ENCODE measurements around the gene ZBTB44.
"Not testable (repeated sequence)": the region's sequence is repeated elsewhere in the genome, so short reads cannot be mapped to it uniquely, and the experiment has no call there.

Gene ZBTB44, protein sequence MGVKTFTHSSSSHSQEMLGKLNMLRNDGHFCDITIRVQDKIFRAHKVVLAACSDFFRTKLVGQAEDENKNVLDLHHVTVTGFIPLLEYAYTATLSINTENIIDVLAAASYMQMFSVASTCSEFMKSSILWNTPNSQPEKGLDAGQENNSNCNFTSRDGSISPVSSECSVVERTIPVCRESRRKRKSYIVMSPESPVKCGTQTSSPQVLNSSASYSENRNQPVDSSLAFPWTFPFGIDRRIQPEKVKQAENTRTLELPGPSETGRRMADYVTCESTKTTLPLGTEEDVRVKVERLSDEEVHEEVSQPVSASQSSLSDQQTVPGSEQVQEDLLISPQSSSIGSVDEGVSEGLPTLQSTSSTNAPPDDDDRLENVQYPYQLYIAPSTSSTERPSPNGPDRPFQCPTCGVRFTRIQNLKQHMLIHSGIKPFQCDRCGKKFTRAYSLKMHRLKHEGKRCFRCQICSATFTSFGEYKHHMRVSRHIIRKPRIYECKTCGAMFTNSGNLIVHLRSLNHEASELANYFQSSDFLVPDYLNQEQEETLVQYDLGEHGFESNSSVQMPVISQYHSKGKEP

DNA sequence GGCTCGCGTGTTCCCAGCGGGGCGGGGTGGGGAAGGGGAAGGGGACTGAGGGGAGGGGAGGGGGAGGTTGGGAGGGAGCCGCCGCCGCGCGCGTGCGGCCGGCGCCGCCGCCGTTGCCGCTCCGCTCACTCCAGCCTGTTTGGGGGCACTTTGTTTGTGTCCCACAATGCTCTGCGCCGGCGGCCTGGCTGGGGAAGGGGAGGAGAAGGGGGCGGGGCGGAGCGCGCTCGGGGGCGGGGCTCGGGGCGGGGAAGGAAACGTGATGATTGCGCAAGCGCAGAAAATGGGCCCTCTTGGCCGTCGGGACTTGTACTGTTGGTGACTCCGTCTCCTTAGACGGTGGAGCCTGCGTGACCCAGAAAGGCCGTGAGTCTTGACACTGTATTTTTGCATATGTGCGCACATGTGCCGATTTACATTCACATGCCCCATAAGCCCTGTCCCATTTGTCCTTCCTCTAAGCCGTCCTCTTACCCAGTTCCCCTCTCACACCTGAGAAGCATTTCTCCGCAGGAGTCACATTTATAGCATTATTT lies at the start of gene ZBTB44:
Gene ZBTB44, minus strand, starts transcription at position 168 of the 536 bp plus-strand sequence. CDS start 53,044 bp downstream, outside the sequence.
- Mint-ChIP-seq H3K36me3 (ENCODE audit: low read depth) (no peaks in the 10 kb centered on the region), H3K4me1 (ENCODE audit: low read depth) (peaks cover 25% of the 10 kb centered on the region), H3K27me3 (peaks cover 11% of the 10 kb centered on the region), H3K9me3 (no peaks in the 10 kb centered on the region), H3K4me3 (peak within 1 kb of the TSS; percentile 83), H3K27ac (peak within 1 kb of the TSS; percentile 84)
- intact Hi-C loops (cut with micrococcal nuclease), result loop anchor here (1.0 to 10.0 kb wide), 4 partner anchors 7 to 602 kb away; partner anchors contain the start of genes NFRKB and SNX19

DNA sequence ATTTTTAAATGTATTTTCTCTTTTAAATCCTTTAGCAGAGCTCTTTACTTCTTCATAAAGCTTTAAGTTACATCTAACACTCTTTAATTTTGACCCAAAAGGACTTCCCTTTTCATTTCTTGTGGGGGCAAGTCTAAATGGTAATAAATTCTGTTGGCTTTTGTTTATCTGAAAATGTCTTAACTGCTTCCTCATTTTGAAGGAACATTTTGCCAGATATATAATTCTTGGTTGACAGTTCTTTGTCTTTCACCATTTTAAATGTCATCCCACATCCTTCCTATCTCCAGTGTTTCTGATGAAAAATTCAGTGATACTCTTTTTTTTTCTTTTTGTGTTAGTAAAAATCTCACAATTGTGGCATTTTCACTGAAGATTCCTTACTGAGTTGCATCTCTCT lies 44.7 kb upstream of the ZBTB44 start:
- H3K27me3 Mint-ChIP-seq, result peaks cover 1% of the 10 kb centered on the region
- no peaks in the 10 kb centered on the region for H3K36me3 Mint-ChIP-seq (ENCODE audit: low read depth)

DNA sequence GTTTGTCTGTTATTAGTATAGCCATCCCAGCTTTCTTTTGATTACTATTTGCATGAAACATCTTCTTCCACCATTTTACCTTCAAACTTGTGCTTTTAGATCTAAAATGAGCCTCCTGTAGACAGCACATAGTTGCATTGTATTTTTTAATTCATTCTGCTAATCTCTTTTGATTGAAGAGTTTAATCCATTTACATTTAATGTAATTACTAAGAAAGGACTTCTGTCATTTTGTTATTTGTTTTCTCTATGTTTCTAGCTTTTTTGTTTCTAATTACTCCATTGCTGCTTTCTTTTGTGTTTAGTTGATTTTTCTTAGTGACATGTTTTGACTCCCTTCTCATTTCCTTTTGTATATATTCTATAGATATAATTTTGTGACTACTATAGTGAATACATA lies 43.7 kb upstream of the ZBTB44 start:
- no peak overlapping the region for H3K4me3 Mint-ChIP-seq
- H3K27ac Mint-ChIP-seq, result no peak overlapping the region
- no peaks in the 10 kb centered on the region for H3K4me1 Mint-ChIP-seq (ENCODE audit: low read depth)
- intact Hi-C loops (cut with micrococcal nuclease), result no loop called here
- peaks cover 1% of the 10 kb centered on the region for H3K27me3 Mint-ChIP-seq
- peaks cover 46% of the 10 kb centered on the region for H3K9me3 Mint-ChIP-seq
- no peaks in the 10 kb centered on the region for H3K36me3 Mint-ChIP-seq (ENCODE audit: low read depth)

More for the DNA sequence above, 44.7 kb upstream of the ZBTB44 start:
- Mint-ChIP-seq H3K4me1 (ENCODE audit: low read depth) (no peaks in the 10 kb centered on the region), H3K27ac (no peak overlapping the region), H3K4me3 (no peak overlapping the region), H3K9me3 (peaks cover 37% of the 10 kb centered on the region)
- intact Hi-C loops (cut with micrococcal nuclease), result no loop called here

DNA sequence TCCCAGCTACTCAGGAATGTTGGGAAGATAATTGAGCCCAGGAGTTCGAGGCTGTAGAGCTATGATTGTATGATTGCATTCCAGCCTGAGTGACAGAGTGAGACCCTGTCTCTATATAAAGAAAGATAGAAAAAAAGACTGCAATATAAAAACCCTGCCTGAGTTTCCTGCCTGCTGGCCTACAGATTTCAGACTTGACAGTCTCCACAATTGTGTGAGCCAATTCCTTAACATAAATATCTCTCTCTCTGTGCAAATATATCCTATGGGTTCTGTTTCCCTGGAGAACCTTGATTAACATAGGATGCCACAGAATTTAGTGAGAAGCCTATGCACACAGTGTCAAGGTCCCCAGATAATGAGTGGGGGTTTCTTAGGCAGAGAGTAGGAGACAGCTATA lies 32.5 kb upstream of the ZBTB44 start:
- Mint-ChIP-seq H3K9me3 (no peaks in the 10 kb centered on the region), H3K36me3 (ENCODE audit: low read depth) (no peaks in the 10 kb centered on the region), H3K4me1 (ENCODE audit: low read depth) (no peaks in the 10 kb centered on the region), H3K27ac (no peak overlapping the region), H3K4me3 (no peak overlapping the region), H3K27me3 (no peaks in the 10 kb centered on the region)
- intact Hi-C loops (cut with micrococcal nuclease), result no loop called here

DNA sequence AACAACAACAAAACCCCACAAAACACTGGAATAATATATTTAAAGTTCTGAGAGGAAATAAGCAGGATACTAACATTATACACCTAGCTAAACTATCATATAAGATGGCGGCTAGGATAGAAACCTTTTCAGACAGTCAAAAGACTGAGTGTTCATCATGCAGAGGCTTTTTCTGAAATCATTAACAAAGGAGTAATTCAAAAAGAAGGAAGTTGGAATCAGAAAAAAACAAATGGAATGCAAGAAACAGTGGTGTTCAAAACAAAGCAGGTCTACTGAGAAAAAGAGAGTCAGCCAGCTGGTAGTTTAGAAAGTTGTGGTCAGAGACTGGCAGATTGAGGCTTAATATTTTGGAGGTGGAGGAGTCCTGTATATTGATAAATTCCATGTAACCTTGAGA lies 30.1 kb upstream of the ZBTB44 start:
- Mint-ChIP-seq H3K27ac (no peak overlapping the region), H3K27me3 (no peaks in the 10 kb centered on the region), H3K4me1 (ENCODE audit: low read depth) (no peaks in the 10 kb centered on the region), H3K36me3 (ENCODE audit: low read depth) (no peaks in the 10 kb centered on the region), H3K4me3 (no peak overlapping the region), H3K9me3 (peaks cover 17% of the 10 kb centered on the region)
- intact Hi-C loops (cut with micrococcal nuclease), result no loop called here

DNA sequence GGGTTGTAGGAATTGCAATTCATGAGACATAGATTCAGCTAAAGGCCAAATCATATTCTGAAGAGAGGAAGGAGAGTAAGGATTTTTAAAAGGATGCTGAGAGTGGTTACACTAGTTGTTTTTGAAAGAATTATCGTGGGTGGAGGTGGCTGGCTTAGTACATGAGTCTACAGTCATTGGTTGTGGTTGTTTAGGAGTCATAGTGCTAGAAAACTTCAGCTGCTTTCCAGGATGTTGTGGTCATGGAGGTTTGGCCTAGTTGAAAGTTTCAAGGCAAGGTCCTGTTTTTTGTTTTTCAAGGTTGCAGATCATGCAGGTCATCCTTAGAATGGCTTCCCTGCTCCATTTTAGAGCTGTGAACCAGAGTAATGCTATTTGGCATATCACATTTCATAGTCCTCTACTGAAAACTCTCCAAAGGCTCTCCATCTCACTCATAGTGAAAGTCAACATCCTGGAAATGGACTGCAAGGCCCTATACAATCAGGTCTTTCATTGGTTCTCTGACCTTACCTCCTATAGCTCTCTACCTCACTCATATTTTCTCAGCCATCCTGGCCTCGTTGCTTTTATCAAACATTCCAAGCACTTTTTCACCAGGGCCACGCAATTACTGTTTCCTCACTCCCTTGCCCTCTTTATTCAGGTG lies 26.1 kb upstream of the ZBTB44 start:
- H3K27me3 Mint-ChIP-seq, result peaks cover 2% of the 10 kb centered on the region
- peaks cover 25% of the 10 kb centered on the region for H3K9me3 Mint-ChIP-seq
- H3K27ac Mint-ChIP-seq, result no peak overlapping the region
- intact Hi-C loops (cut with micrococcal nuclease), result no loop called here
- H3K4me3 Mint-ChIP-seq, result no peak overlapping the region
- H3K4me1 Mint-ChIP-seq (ENCODE audit: low read depth), result no peaks in the 10 kb centered on the region
- no peaks in the 10 kb centered on the region for H3K36me3 Mint-ChIP-seq (ENCODE audit: low read depth)

DNA sequence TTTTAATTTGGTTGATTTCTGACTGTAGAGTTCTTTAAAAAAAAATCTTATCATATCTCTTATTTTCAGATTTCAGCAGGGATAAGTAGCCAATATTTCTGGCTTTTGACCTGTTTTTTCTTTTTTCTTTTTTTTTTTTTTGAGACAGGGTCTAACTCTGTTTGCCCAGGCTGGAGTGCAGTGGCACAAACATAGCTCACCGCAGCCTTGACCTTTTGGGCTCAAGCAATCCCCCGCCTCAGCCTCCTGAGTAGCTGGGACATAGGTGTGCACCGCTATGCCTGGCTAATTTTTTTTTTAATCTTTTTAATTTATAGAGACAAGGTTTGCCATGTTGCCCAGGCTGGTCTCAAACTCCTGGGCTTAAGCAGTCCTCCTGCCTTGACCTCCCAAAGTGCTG lies 23.9 kb upstream of the ZBTB44 start:
- H3K9me3 Mint-ChIP-seq, result peaks cover 25% of the 10 kb centered on the region
- H3K27me3 Mint-ChIP-seq, result peaks cover 2% of the 10 kb centered on the region
- no peaks in the 10 kb centered on the region for H3K4me1 Mint-ChIP-seq (ENCODE audit: low read depth)
- no peak overlapping the region for H3K4me3 Mint-ChIP-seq
- no peak overlapping the region for H3K27ac Mint-ChIP-seq
- no peaks in the 10 kb centered on the region for H3K36me3 Mint-ChIP-seq (ENCODE audit: low read depth)
- intact Hi-C loops (cut with micrococcal nuclease), result no loop called here

DNA sequence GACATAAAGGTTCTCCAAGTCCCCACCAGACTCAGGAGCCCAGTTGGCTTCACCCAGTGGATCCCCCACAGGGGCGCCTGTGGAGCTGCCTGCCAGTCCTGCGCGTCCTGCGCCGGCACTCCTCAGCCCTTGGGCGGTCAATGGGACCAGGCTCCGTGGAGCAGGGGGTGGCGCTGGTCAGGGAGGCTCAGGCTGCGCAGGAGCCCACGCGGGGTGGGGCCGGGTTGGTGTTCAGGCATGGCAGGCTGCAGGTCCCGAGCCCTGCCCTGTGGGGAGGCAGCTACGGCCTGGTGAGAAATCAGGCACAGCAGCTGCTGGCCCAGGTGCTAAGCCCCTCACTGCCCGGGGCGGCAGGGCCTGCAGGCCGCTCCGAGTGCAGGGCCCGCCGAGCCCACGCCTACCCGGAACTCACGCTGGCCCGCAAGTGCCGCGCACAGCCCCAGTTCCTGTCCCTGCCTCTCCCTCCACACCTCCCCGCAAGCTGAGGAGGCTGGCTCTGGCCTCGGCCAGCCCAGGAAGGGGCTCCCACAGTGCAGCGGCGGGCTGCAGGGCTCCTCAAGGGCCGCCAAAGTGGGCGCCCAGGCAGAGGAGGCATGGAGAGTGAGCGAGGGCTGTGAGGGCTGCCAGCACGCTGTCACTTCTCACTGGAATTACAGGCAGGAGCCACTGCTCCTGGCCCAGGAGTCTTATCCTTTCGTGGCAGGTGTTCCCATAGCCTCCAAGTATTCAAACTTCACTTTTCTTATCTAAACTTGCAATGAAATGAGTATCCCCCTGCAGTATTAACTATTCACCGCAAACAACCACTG lies 22.8 kb upstream of the ZBTB44 start:
- Mint-ChIP-seq H3K27ac (no peak overlapping the region), H3K27me3 (peaks cover 2% of the 10 kb centered on the region), H3K4me1 (ENCODE audit: low read depth) (no peaks in the 10 kb centered on the region), H3K9me3 (peaks cover 25% of the 10 kb centered on the region), H3K4me3 (no peak overlapping the region), H3K36me3 (ENCODE audit: low read depth) (no peaks in the 10 kb centered on the region)
- intact Hi-C loops (cut with micrococcal nuclease), result no loop called here

DNA sequence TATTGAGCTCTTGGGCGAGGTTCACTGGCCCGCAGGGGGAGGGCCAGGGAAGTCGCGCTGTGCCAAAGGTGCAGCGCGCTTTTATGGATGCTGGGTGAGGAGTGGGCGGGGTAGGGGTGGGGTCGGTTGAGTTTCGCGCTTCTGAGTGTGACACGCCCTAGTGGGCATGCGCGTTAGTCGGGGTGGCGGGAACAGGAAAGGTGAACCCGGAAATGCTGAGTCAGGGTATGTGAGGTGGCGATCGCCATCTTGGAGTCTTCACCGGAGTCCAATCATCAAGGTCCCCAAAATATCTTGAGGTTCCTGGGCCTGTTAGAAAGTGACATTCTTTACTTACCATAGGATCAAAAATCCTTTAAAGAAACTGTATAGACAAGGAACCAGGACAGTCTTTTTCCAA lies 16.7 kb upstream of the ZBTB44 start:
- H3K27ac Mint-ChIP-seq; H3K36me3 Mint-ChIP-seq (ENCODE audit: low read depth); H3K9me3 Mint-ChIP-seq; H3K4me1 Mint-ChIP-seq (ENCODE audit: low read depth); intact Hi-C loops (cut with micrococcal nuclease); H3K4me3 Mint-ChIP-seq; H3K27me3 Mint-ChIP-seq: not testable (repeated sequence)

DNA sequence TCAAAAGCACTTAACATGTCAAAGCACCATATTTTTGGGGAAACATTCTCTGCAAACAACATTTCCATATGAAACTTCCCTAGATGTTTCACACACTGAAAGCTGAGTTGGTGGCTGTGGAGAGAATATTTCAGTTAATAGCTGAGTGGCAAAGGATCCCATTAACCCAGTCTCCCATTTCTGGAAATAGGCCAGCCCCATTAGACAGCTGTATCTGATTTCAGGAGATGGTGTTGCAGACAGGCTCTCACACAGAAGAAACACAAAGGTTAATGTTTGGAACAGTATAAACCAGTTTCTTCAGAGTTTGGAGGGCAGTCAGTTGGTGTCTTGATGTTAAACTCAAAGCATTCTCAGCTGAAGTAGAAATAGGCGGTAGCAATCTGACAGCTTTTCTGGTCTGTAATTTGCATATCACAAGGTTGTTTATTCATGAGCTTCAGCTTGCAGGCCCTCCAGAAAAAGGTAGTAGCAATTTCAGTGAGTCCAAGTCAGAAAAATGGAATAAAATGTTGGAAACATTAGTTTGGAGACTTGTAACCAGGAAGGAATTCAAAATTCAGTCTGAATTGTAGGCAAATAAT lies 15.5 kb upstream of the ZBTB44 start:
- peaks cover 5% of the 10 kb centered on the region for H3K4me1 Mint-ChIP-seq (ENCODE audit: low read depth)
- H3K27me3 Mint-ChIP-seq, result no peaks in the 10 kb centered on the region
- no peak overlapping the region for H3K27ac Mint-ChIP-seq
- intact Hi-C loops (cut with micrococcal nuclease), result no loop called here
- no peak overlapping the region for H3K4me3 Mint-ChIP-seq
- no peaks in the 10 kb centered on the region for H3K36me3 Mint-ChIP-seq (ENCODE audit: low read depth)
- H3K9me3 Mint-ChIP-seq, result peaks cover 5% of the 10 kb centered on the region

DNA sequence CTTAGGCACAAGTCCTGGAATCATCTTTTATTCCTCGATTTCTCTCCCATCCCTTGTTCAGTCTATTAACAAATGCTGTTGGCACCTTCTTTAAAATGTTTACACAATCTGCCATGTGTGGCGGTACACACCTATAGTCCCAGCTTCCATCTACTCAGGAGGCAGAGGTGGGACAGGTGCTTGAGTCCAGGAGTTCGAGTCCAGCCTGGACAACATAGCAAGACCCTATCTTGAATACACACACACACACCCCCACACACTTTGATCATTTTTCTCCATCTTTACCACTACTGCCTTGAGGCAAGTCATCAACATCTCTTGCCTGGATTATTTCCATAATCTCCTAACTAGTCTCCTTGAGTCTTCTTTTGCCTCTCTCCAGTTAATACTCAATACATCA lies 13.7 kb upstream of the ZBTB44 start:
- peaks cover 5% of the 10 kb centered on the region for H3K4me1 Mint-ChIP-seq (ENCODE audit: low read depth)

DNA sequence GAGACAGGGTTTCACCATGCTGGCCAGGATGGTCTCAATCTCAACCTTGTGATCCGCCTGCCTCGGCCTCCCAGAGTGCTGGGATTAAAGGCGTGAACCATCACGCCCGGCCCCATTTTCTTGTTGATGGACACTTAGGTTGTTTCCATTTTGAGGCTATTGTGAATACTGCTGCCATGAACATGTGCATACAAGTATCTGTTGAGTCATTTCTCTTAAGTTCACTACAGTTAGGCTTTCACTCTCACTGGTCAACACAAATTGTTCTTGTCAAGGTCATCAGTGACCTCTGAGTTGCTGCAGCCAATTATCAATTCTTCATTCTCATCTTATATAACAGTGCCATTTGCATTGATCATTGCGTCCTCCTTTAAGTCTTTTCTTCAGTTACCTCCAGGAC lies 13.0 kb upstream of the ZBTB44 start:
- no peak overlapping the region for H3K27ac Mint-ChIP-seq
- peaks cover 5% of the 10 kb centered on the region for H3K9me3 Mint-ChIP-seq
- H3K4me3 Mint-ChIP-seq, result no peak overlapping the region
- H3K4me1 Mint-ChIP-seq (ENCODE audit: low read depth), result peaks cover 5% of the 10 kb centered on the region
- intact Hi-C loops (cut with micrococcal nuclease), result no loop called here
- H3K27me3 Mint-ChIP-seq, result no peaks in the 10 kb centered on the region
- no peaks in the 10 kb centered on the region for H3K36me3 Mint-ChIP-seq (ENCODE audit: low read depth)

More for the DNA sequence above, 13.7 kb upstream of the ZBTB44 start:
- no peak overlapping the region for H3K27ac Mint-ChIP-seq
- intact Hi-C loops (cut with micrococcal nuclease), result no loop called here
- peaks cover 5% of the 10 kb centered on the region for H3K9me3 Mint-ChIP-seq
- no peaks in the 10 kb centered on the region for H3K36me3 Mint-ChIP-seq (ENCODE audit: low read depth)
- H3K4me3 Mint-ChIP-seq, result no peak overlapping the region
- no peaks in the 10 kb centered on the region for H3K27me3 Mint-ChIP-seq

DNA sequence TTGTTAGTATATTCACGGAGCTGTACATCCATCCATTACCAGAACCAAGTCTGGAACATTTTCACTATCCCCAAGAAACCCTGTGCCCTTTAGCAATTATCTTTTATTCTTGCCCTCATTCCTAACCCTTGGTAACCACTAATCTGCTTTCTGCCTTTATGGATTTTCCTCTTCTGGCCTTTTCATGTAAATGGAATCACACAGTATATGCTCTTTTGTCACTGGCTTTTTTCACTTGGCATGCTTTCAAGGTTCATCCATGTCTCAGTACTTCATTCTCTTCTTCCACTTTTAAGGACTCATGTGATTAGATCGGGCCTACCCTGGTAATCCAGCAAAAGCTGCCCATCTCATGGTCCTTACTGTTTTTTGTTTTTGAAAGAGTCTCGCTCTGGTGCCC lies 11.0 kb upstream of the ZBTB44 start:
- peaks cover 19% of the 10 kb centered on the region for H3K9me3 Mint-ChIP-seq
- H3K27me3 Mint-ChIP-seq, result no peaks in the 10 kb centered on the region
- H3K27ac Mint-ChIP-seq, result no peak overlapping the region
- no peak overlapping the region for H3K4me3 Mint-ChIP-seq
- no peaks in the 10 kb centered on the region for H3K4me1 Mint-ChIP-seq (ENCODE audit: low read depth)
- intact Hi-C loops (cut with micrococcal nuclease), result no loop called here
- no peaks in the 10 kb centered on the region for H3K36me3 Mint-ChIP-seq (ENCODE audit: low read depth)
